GM12873 (cell line): ENCODE data around the gene CDK4.

Experiments
- CTCF ChIP-seq: IDR thresholded peaks from 2 replicates; pipeline ENCODE4 v1.5.1; 2012; ENCODE audit warnings: low read depth, mild to moderate bottlenecking, moderate library complexity, low read length, control low read depth; ENCODE audit not compliant: insufficient read depth; ENCODE audit errors: missing control alignments

CDK4 gene

DNA sequence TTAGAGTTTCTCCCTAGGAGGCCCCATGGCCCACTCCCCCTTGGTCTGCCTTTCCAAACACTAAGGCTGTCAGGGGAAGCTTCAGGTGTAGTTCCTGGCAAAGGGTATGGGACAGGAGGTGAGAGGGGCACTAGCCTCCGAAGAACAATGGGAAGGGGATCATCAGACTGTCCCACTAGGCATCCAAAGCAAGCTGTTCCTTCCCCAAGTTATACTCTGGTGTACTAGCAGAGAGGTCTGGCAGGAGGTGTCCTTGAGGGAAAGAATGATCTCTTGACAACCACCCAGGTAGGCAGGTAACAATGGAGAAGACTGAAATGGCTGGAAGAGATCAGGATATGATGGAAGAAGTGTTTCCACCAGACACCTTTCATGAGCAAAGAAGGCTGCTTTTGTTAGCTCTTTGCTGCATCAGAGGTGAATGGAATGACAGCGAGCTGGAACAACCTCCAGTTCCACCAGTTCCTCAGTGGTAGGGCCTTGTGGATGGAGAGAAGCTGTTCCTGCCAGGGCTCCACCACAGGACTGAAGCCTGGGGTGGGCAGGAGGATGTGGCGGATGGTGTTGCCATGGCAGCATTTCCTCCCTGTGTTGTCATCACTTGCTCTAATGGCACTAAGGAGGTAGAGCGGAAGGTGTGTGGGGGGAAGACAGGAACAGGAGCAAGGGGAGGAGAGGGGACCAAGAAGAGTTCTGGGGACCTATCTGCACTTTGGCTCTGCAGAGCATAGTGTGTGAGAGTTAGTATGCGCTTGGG, 11.3 kb downstream of the CDK4 start:
- TF ChIP-seq CTCF: no peak

DNA sequence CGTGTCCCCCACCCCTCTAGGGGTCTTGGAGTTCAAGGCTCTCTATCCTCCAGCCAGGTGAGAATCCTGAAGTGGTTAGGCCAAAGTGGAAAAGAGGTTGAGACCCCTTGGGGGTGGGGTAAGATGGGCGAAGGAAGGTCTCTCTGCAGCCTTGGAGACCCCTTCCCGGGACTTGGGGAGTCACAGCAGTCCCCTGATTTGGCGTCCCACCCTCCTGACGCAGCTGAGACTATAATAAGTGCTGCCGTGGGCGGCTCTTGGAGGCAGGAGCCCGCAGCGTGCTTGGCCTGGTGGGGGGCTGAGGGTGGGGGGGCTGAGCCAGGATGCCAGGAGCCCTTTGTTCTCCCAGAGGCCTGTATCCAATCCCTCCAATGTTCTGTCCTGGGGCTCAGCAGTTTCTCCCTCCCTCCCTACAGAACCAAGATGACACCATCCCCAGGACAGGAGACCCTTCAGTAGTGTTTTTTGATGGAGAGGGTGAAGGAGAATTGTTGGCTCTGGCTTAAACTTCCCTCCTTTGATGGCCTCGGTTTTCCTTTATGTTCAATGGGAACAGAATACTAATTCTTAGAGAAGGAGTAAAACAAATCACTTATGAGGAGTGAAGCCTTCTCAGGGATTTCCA, 12.1 kb downstream of the CDK4 start:
- no peak for TF ChIP-seq CTCF

DNA sequence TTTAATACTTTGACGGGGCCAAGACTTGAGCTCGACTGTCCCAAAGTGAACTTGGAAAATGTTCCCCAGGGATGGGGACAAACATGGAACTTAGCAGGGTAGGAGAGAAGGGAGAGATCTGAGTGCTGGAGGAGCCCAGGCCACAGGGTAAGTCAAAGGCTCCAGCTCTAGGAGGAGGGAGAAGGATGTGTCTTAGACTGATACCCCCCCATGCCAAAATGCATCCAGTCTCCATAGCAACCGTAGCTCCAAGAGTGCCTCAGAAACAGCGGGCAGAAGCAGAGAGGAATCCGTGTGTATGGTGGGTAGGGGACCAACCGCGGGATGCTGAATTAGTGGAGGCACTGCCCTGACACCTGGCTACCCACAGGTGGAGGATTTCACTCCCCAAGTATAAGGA, 12.7 kb downstream of the CDK4 start:
- no peak for TF ChIP-seq CTCF

DNA sequence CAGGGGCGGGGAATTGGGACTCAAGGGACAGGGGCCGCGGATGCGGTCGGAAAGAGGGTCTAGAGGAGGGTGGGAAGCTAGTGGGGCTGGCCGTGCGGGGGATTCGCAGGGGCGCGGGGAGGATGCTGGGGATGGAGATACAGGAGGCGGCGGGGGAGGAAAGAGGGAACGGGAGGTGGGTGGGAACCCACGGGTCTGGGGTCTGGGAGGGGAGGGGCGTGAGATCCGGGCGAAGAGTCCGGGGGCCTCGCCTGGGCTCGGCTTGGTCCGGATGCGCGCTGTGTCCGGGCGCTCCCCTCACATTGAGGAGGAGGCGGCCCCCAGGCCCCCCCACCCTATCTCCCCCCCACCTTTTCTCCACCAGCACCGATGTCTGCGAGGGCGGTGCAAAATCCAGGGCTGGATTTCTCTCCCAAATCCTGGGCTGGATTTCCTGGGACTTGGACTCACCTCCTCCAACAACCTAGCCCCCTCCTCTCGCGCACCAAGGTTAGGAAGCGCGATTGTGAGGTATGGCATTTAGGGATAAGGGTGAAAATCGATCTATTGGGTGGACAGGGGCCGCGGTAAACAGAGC, 13.4 kb downstream of the CDK4 start, which contains the start of gene AGAP2:
TSS of gene AGAP2 (minus strand) at position 82 of the 577 bp plus-strand sequence. CDS start 496 bp downstream, outside the sequence.
- TF ChIP-seq CTCF: no peak

DNA sequence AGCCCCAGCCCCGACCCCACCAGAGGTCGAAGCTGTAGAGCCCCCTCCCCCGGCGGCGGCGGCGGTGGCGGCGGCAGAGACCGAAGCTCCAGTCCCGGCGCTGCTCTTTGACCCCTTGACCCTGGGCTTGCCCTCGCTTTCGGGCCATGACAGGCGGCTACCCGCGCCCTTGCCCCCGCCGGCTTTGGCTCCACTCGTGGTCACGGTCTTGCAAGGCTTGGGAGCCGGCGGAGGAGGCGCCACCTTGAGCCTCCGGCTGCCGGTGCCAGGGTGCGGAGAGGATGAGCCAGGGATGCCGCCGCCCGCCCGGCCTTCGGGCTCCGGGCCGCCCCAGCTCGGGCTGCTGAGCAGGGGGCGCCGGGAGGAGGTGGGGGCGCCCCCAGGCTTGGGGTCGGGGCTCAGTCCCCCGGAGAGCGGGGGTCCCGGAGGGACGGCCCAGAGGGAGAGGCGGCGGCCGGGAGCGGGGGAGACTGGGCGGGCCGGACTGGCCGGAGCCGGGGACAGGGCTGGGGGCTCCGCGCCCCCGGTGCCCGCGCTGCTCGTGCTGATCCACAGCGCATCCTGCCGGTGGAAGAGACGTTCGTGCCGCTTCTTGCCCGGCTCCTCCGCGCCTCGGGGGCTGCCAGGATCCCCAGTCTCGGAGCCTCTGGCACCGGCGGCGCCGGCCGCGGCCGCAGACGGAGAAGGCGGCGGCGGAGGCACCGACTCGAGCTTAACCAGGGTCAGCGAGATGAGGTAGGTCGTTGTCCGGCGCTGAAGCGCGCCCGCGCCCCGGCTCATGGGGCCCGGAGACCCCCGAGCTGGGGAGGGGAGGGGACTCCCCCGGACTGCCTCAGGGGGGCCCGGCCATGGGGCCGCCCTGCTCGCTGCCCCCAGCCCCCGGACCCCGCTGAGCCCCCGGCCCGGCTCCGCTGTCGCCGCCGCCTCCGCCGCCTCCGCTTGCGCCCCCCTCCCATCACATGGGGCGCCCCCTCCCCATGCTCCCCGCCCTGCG, 14.3 kb downstream of the CDK4 start:
- no peak for TF ChIP-seq CTCF

GRCh38 chr12:57736741-57737466, 15.2 kb downstream of the CDK4 start:
- no peak for TF ChIP-seq CTCF
